SK-N-SH (cell line): ENCODE results near the gene SLC9C1. TPM values are rescaled to one million over a fixed set of nuclear protein-coding genes. Genes with fewer than 3 reads are reported as not detected.

ENCODE experiments used
- CTCF ChIA-PET: fragments of 300-600, 350-600 bp; formaldehyde crosslinking; extraction: SDS; loops from one replicate; lab custom pipeline; 2021; lab: Yijun Ruan, JAX
- POLR2A ChIA-PET: fragments of 350-600 bp; sonication (Branson Sonifier 250); formaldehyde crosslinking; extraction: SDS; loops from one replicate; lab custom pipeline; 2020; ENCODE audit warnings: antibody characterized with exemption, inconsistent platforms; lab: Yijun Ruan, JAX
- DNase-seq: peaks from one replicate; pipeline ENCODE4 v3.0.0; 2012
- H2AFZ ChIP-seq: fragments of 200-600 bp; sonication (generic); 2 replicates; pipeline ENCODE4 v1.8.1; 2016; ENCODE audit warnings: antibody characterized with exemption, mild to moderate bottlenecking, low read depth
- H3F3A ChIP-seq: fragments of 200-600 bp; sonication (generic); replicated peaks from 2 replicates; pipeline ENCODE3; 2016; ENCODE audit warnings: antibody characterized with exemption, mild to moderate bottlenecking; ENCODE audit not compliant: insufficient read depth
- H3K27ac ChIP-seq, 2 experiments: fragments of 200-500 bp in 1 of 2; fragments of 200-600 bp in 1 of 2; sonication (Bioruptor generic) in 1 of 2; sonication (generic), shearing (Covaris generic) in 1 of 2; 2 replicates each; pipeline versions ENCODE4 v1.5.1 to v1.6.1; 2014 to 2016; ENCODE audit warnings: low read depth in 2 of 2, inconsistent platforms in 1 of 2, low read length in 1 of 2, mild to moderate bottlenecking in 1 of 2, mixed read lengths in 1 of 2
- H3K27me3 ChIP-seq: fragments of 200-600 bp; sonication (generic), shearing (Covaris generic); 2 replicates; pipeline ENCODE4 v1.6.1; 2016; ENCODE audit warnings: mixed run types; ENCODE audit not compliant: insufficient read depth
- H3K36me3 ChIP-seq, 2 experiments: fragments of 200-500 bp in 1 of 2; fragments of 200-600 bp in 1 of 2; sonication (Bioruptor generic) in 1 of 2; sonication (generic) in 1 of 2; replicated peaks in 1 of 2; 2 replicates each; pipeline versions ENCODE3 to v1.5.1; 2014 to 2016; ENCODE audit warnings: low read length in 1 of 2, mild to moderate bottlenecking in 1 of 2; ENCODE audit not compliant: insufficient read depth in 2 of 2, control insufficient read depth in 1 of 2
- H3K4me1 ChIP-seq, 2 experiments: fragments of 200-500 bp in 1 of 2; fragments of 200-600 bp in 1 of 2; sonication (Bioruptor generic) in 1 of 2; sonication (generic), shearing (Covaris generic) in 1 of 2; 2 replicates each; pipeline versions ENCODE4 v1.5.1 to v1.6.1; 2014 to 2016; ENCODE audit warnings: low read depth in 1 of 2, low read length in 1 of 2, mixed run types in 1 of 2; ENCODE audit not compliant: insufficient read depth in 2 of 2, control insufficient read depth in 1 of 2
- H3K4me2 ChIP-seq: fragments of 200-600 bp; sonication (generic), shearing (Covaris generic); 2 replicates; pipeline ENCODE4 v1.6.1; 2017; ENCODE audit warnings: mixed run types
- H3K4me3 ChIP-seq, 2 experiments: fragments of 200-500 bp in 1 of 2; fragments of 200-600 bp in 1 of 2; sonication (Bioruptor generic) in 1 of 2; sonication (generic), shearing (Covaris generic) in 1 of 2; 2 replicates each; pipeline versions ENCODE4 v1.5.1 to v1.8.1; 2014 to 2016; ENCODE audit warnings: low read depth in 2 of 2, inconsistent platforms in 1 of 2, low read length in 1 of 2, mild to moderate bottlenecking in 1 of 2, mixed read lengths in 1 of 2, moderate library complexity in 1 of 2
- H3K79me2 ChIP-seq: fragments of 200-600 bp; sonication (generic); 2 replicates; pipeline ENCODE4 v1.8.1; 2017; ENCODE audit warnings: mild to moderate bottlenecking; ENCODE audit not compliant: insufficient read depth
- H3K9ac ChIP-seq: fragments of 200-600 bp; sonication (generic); 2 replicates; pipeline ENCODE4 v1.6.1; 2017; ENCODE audit warnings: mixed run types
- H3K9me2 ChIP-seq: fragments of 200-600 bp; sonication (generic); 2 replicates; pipeline ENCODE4 v1.6.1; 2017; ENCODE audit warnings: mixed run types
- H3K9me3 ChIP-seq: fragments of 200-600 bp; sonication (generic); 2 replicates; pipeline ENCODE4 v1.6.1; 2017; ENCODE audit warnings: mixed run types, mild to moderate bottlenecking, moderate library complexity
- H4K20me1 ChIP-seq: fragments of 200-600 bp; sonication (generic); 2 replicates; pipeline ENCODE4 v1.6.1; 2017; ENCODE audit warnings: mild to moderate bottlenecking, mixed run types; ENCODE audit not compliant: insufficient read depth
- CHD2 ChIP-seq: fragments of 150-350 bp; IDR thresholded peaks from 2 replicates; pipeline ENCODE4 v1.6.1; 2018; ENCODE audit warnings: low read length; ENCODE audit not compliant: partially characterized antibody
- EP300 ChIP-seq, 2 experiments: IDR thresholded peaks; 2 replicates each; pipeline versions ENCODE4 v1.4.0 to v1.6.1; 2012; ENCODE audit warnings: borderline replicate concordance in 1 of 2, low read depth in 1 of 2, low read length in 1 of 2
- EZH2phosphoT487 ChIP-seq: fragments of 200-600 bp; sonication (generic); IDR thresholded peaks from 2 replicates; pipeline ENCODE4 v1.6.1; 2017; ENCODE audit warnings: low read depth, mixed run types, mild to moderate bottlenecking, antibody characterized with exemption, moderate library complexity, borderline replicate concordance
- FOSL2 ChIP-seq: IDR thresholded peaks from 2 replicates; pipeline ENCODE4 v1.4.0; 2012; ENCODE audit warnings: low read depth, mild to moderate bottlenecking, moderate library complexity, borderline replicate concordance
- FOXJ3 ChIP-seq: sonication (generic); formaldehyde crosslinking; IDR thresholded peaks from 2 replicates; pipeline ENCODE4 v1.5.1; 2020; ENCODE audit warnings: mild to moderate bottlenecking, missing genetic modification reagents
- FOXM1 ChIP-seq: IDR thresholded peaks from 2 replicates; pipeline ENCODE4 v1.4.0; 2012; ENCODE audit warnings: low read depth, mild to moderate bottlenecking
- JUND ChIP-seq: IDR thresholded peaks from 2 replicates; pipeline ENCODE4 v1.4.0; 2012
- NRF1 ChIP-seq: IDR thresholded peaks from 2 replicates; pipeline ENCODE4 v1.6.1; 2012; ENCODE audit warnings: low read depth, mild to moderate bottlenecking, low read length
- RAD21 ChIP-seq: IDR thresholded peaks from 2 replicates; pipeline ENCODE4 v1.6.1; 2012; ENCODE audit warnings: mild to moderate bottlenecking, low read length
- RCOR1 ChIP-seq: fragments of 150-350 bp; IDR thresholded peaks from 2 replicates; pipeline ENCODE4 v1.6.1; 2017; ENCODE audit warnings: antibody characterized with exemption, low read length
- RFX5 ChIP-seq: IDR thresholded peaks from 2 replicates; pipeline ENCODE4 v1.6.1; 2012; ENCODE audit warnings: mild to moderate bottlenecking, improper control_type of control experiment, low read length
- SIN3A ChIP-seq: IDR thresholded peaks from 2 replicates; pipeline ENCODE4 v1.6.1; 2012; ENCODE audit warnings: low read depth, mild to moderate bottlenecking, low read length, moderate library complexity, borderline replicate concordance
- SMC3 ChIP-seq: IDR thresholded peaks from 2 replicates; pipeline ENCODE4 v1.6.1; 2012; ENCODE audit warnings: low read depth, low read length, improper control_type of control experiment
- TAF1 ChIP-seq: IDR thresholded peaks from 2 replicates; pipeline ENCODE4 v1.6.1; 2012; ENCODE audit warnings: low read depth, mild to moderate bottlenecking, low read length, moderate library complexity, borderline replicate concordance
- TCF12 ChIP-seq: IDR thresholded peaks from 2 replicates; pipeline ENCODE4 v1.4.0; 2012
- TEAD4 ChIP-seq: IDR thresholded peaks from 2 replicates; pipeline ENCODE4 v1.4.0; 2012; ENCODE audit warnings: mild to moderate bottlenecking, borderline replicate concordance; ENCODE audit not compliant: insufficient read depth
- WGBS: methylation state at CpG from one replicate; pipeline ENCODE4 v1.1.6; 2017; ENCODE audit warnings: low lambda C conversion rate; 5-methylcytosine and 5-hydroxymethylcytosine counted together
- polyA plus RNA-seq, 3 experiments: library from polyadenylated mRNA; depleted of rRNA; stranded (reverse); fragments of >200 nt; gene quantifications; 2 replicates each; pipeline ENCODE4 v1.2.3, GENCODE V29; 2012
- TF ChIP-seq, protein P1 (sequence below): fragments of 200-600 bp; sonication (generic); IDR thresholded peaks from 2 replicates; pipeline ENCODE4 v1.6.1; 2017; ENCODE audit warnings: antibody characterized with exemption, mild to moderate bottlenecking, moderate library complexity
- TF ChIP-seq, protein P2 (sequence below): IDR thresholded peaks from 2 replicates; pipeline ENCODE4; 2012
- TF ChIP-seq, protein P3 (sequence below): IDR thresholded peaks from 2 replicates; pipeline ENCODE4 v1.4.0; 2012; ENCODE audit warnings: low read depth
- TF ChIP-seq, protein P4 (sequence below): IDR thresholded peaks from 2 replicates; pipeline ENCODE4 v1.4.0; 2012; ENCODE audit warnings: low read depth, borderline replicate concordance
- TF ChIP-seq, protein P5 (sequence below): fragments of 150-350 bp; IDR thresholded peaks from 2 replicates; pipeline ENCODE4 v1.6.1; 2017; ENCODE audit warnings: antibody characterized with exemption, low read length, low read depth, borderline replicate concordance

Gene SLC9C1
- polyA plus RNA-seq, 1 of the 3 experiments (the other 2 are of a cell fraction) = not detected

DNA sequence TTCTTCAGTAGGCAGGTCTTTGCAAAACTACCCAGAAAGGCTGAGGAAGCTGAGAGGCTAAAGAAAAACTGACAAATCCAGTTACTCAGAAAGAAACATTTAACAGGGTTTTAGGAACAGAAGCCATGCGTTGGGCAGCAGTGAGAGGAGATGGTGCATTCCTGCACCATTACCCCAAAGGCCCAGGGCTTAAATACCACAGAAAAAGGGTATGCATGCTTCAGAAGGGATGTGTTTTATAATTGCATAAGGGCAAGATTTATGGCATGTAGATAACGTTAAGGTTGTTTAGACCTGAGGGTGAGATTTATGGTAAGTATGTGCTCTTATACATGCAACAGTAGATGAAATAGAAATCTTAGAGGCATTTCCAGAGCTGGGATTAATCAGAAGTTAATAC, 197.8 kb downstream of the SLC9C1 start:
- Histone ChIP-seq H3K9ac (no peak overlapping the region), H3K4me1 (peaks cover 0 to 9% of the 10 kb centered on the region in 2 experiments; a peak in 1 of 4 replicates), H3K36me3 (peaks cover 0 to 13% of the 10 kb centered on the region in 2 experiments), H3K4me2 (no peak overlapping the region), H3F3A (peaks cover 11% of the 10 kb centered on the region), H3K4me3 (no peak overlapping the region), H2AFZ (no peak overlapping the region), H3K9me2 (no peaks in the 10 kb centered on the region), H3K9me3 (no peaks in the 10 kb centered on the region), H3K79me2 (peaks cover 59% of the 10 kb centered on the region), H3K27ac (peak overlapping the region in 1 of 2 experiments; percentile 12; a peak in 1 of 4 replicates), H4K20me1 (no peaks in the 10 kb centered on the region), H3K27me3 (no peaks in the 10 kb centered on the region)
- no peak for DNase-seq
- TF ChIP-seq, protein P1, sequence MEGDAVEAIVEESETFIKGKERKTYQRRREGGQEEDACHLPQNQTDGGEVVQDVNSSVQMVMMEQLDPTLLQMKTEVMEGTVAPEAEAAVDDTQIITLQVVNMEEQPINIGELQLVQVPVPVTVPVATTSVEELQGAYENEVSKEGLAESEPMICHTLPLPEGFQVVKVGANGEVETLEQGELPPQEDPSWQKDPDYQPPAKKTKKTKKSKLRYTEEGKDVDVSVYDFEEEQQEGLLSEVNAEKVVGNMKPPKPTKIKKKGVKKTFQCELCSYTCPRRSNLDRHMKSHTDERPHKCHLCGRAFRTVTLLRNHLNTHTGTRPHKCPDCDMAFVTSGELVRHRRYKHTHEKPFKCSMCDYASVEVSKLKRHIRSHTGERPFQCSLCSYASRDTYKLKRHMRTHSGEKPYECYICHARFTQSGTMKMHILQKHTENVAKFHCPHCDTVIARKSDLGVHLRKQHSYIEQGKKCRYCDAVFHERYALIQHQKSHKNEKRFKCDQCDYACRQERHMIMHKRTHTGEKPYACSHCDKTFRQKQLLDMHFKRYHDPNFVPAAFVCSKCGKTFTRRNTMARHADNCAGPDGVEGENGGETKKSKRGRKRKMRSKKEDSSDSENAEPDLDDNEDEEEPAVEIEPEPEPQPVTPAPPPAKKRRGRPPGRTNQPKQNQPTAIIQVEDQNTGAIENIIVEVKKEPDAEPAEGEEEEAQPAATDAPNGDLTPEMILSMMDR = no peak
- no peak for TF ChIP-seq FOXM1
- no peak for TF ChIP-seq SIN3A
- no peak for TF ChIP-seq RAD21
- TF ChIP-seq CHD2 = no peak
- TF ChIP-seq EZH2phosphoT487 = no peak
- TF ChIP-seq TCF12 = no peak
- TF ChIP-seq, protein P2, sequence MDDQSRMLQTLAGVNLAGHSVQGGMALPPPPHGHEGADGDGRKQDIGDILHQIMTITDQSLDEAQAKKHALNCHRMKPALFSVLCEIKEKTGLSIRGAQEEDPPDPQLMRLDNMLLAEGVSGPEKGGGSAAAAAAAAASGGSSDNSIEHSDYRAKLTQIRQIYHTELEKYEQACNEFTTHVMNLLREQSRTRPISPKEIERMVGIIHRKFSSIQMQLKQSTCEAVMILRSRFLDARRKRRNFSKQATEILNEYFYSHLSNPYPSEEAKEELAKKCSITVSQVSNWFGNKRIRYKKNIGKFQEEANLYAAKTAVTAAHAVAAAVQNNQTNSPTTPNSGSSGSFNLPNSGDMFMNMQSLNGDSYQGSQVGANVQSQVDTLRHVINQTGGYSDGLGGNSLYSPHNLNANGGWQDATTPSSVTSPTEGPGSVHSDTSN = no peak
- TF ChIP-seq, protein P3, sequence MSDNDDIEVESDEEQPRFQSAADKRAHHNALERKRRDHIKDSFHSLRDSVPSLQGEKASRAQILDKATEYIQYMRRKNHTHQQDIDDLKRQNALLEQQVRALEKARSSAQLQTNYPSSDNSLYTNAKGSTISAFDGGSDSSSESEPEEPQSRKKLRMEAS = no peak
- no peak for TF ChIP-seq TAF1
- WGBS = 40% methylated on average over 2 of the region's 2 CpGs
- ChIA-PET CTCF (interaction anchor here (0.7 to 1.3 kb wide), 2 partner anchors 13 to 424 kb away, joined by 3 read pairs; no protein-coding TSS in a partner anchor), POLR2A (no interaction called here)

DNA sequence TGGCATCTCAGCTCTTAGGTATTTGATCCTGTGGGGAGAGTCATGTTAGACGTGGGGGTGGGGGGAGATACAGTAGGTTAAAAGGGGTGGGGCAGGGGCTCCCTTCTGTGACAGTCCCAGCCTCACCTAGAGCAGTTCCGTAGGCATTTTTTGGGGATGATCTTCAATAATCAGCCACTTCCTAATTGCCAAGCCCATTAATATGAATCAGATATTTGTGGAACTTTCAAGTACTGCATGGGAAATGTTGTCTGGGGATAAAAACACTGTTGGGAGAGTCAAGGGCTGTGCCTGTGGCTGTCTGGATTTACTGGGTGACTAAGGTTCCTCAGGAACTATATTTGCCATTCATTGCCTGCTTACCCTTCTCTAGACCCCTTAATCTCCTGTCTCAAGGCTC, 198.3 kb downstream of the SLC9C1 start:
- no peaks in the 10 kb centered on the region for H4K20me1 ChIP-seq
- no peaks in the 10 kb centered on the region for H3K9me2 ChIP-seq
- H3K9me3 ChIP-seq = no peaks in the 10 kb centered on the region
- no peak overlapping the region for H3K4me2 ChIP-seq
- peaks cover 0 to 9% of the 10 kb centered on the region in 2 experiments; a peak in 1 of 4 replicates for H3K4me1 ChIP-seq
- DNase-seq = no peak
- POLR2A ChIA-PET = no interaction called here
- H3K27me3 ChIP-seq = no peaks in the 10 kb centered on the region
- peaks cover 59% of the 10 kb centered on the region for H3K79me2 ChIP-seq
- whole genome bisulfite sequencing = 48% methylated on average over 2 of the region's 2 CpGs
- peak overlapping the region in 1 of 2 experiments; percentile 12; a peak in 1 of 4 replicates for H3K27ac ChIP-seq
- no peak overlapping the region for H2AFZ ChIP-seq
- TF ChIP-seq TEAD4 (no peak), JUND (no peak), TCF12 (no peak), FOXJ3 (CRISPR knock-in tag) (no peak), SMC3 (no peak), SIN3A (no peak), RCOR1 (no peak), RFX5 (no peak), NRF1 (no peak), FOXM1 (no peak), EP300 (IDR thresholded peaks at IDR 0.05; ENCODE audit: borderline replicate concordance in 1 of 2, low read depth in 1 of 2, low read length in 1 of 2) (no peak), FOSL2 (no peak)
- TF ChIP-seq, protein P4, sequence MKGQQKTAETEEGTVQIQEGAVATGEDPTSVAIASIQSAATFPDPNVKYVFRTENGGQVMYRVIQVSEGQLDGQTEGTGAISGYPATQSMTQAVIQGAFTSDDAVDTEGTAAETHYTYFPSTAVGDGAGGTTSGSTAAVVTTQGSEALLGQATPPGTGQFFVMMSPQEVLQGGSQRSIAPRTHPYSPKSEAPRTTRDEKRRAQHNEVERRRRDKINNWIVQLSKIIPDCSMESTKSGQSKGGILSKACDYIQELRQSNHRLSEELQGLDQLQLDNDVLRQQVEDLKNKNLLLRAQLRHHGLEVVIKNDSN = no peak
- TF ChIP-seq, protein P5, sequence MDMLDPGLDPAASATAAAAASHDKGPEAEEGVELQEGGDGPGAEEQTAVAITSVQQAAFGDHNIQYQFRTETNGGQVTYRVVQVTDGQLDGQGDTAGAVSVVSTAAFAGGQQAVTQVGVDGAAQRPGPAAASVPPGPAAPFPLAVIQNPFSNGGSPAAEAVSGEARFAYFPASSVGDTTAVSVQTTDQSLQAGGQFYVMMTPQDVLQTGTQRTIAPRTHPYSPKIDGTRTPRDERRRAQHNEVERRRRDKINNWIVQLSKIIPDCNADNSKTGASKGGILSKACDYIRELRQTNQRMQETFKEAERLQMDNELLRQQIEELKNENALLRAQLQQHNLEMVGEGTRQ = no peak
- H3K4me3 ChIP-seq = no peak overlapping the region
- H3F3A ChIP-seq = peaks cover 11% of the 10 kb centered on the region
- CTCF ChIA-PET = interaction anchor here (0.7 to 1.3 kb wide), 2 partner anchors 13 to 424 kb away, joined by 3 read pairs; no protein-coding TSS in a partner anchor
- H3K36me3 ChIP-seq = peaks cover 0 to 13% of the 10 kb centered on the region in 2 experiments
- no peak overlapping the region for H3K9ac ChIP-seq
